ENCODE results near the gene BMPR1B.

The BMPR1B gene

GRCh38 chr4:94939791-94940519 lies 182.2 kb downstream of the BMPR1B start:
- no peak for TF ChIP-seq POLR2A (IDR thresholded peaks at IDR 0.05; ENCODE audit: low read depth, low read length)
- no peak for TF ChIP-seq POLR2AphosphoS5 (IDR thresholded peaks at IDR 0.05; ENCODE audit: low read depth, low read length)
- TF ChIP-seq TAF1 (IDR thresholded peaks at IDR 0.05; ENCODE audit: borderline replicate concordance, low read depth, low read length), result no peak
- FAIRE-seq (no peak), DNase-seq (ENCODE audit: insufficient read length) (no peak)

GRCh38 chr4:94940520-94940908 lies 182.8 kb downstream of the BMPR1B start:
- FAIRE-seq, result no peak
- no peak for TF ChIP-seq TAF1 (IDR thresholded peaks at IDR 0.05; ENCODE audit: borderline replicate concordance, low read depth, low read length)
- TF ChIP-seq POLR2AphosphoS5 (IDR thresholded peaks at IDR 0.05; ENCODE audit: low read depth, low read length), result no peak
- no peak for TF ChIP-seq POLR2A (IDR thresholded peaks at IDR 0.05; ENCODE audit: low read depth, low read length)
- no peak for DNase-seq (ENCODE audit: insufficient read length)

GRCh38 chr4:94941706-94942105 lies 184.0 kb downstream of the BMPR1B start:
- TF ChIP-seq POLR2A (IDR thresholded peaks at IDR 0.05; ENCODE audit: low read depth, low read length) (no peak), POLR2AphosphoS5 (IDR thresholded peaks at IDR 0.05; ENCODE audit: low read depth, low read length) (no peak), TAF1 (IDR thresholded peaks at IDR 0.05; ENCODE audit: borderline replicate concordance, low read depth, low read length) (no peak)
- FAIRE-seq (no peak), DNase-seq (ENCODE audit: insufficient read length) (no peak)

GRCh38 chr4:94944726-94945125 lies 187.0 kb downstream of the BMPR1B start:
- no peak for FAIRE-seq
- no peak for TF ChIP-seq POLR2AphosphoS5 (IDR thresholded peaks at IDR 0.05; ENCODE audit: low read depth, low read length)
- TF ChIP-seq POLR2A (IDR thresholded peaks at IDR 0.05; ENCODE audit: low read depth, low read length), result no peak
- TF ChIP-seq TAF1 (IDR thresholded peaks at IDR 0.05; ENCODE audit: borderline replicate concordance, low read depth, low read length), result no peak
- DNase-seq (ENCODE audit: insufficient read length), result no peak

- DNase-seq (ENCODE audit: insufficient read length) (no peak), FAIRE-seq (no peak)
- no peak for TF ChIP-seq TAF1 (IDR thresholded peaks at IDR 0.05; ENCODE audit: borderline replicate concordance, low read depth, low read length)
- TF ChIP-seq POLR2A (IDR thresholded peaks at IDR 0.05; ENCODE audit: low read depth, low read length), result no peak
- no peak for TF ChIP-seq POLR2AphosphoS5 (IDR thresholded peaks at IDR 0.05; ENCODE audit: low read depth, low read length)
Observed at GRCh38 chr4:94947681-94948108, 189.9 kb downstream of the BMPR1B start.

- DNase-seq (ENCODE audit: insufficient read length) (no peak), FAIRE-seq (no peak)
- TF ChIP-seq TAF1 (IDR thresholded peaks at IDR 0.05; ENCODE audit: borderline replicate concordance, low read depth, low read length) (no peak), POLR2A (IDR thresholded peaks at IDR 0.05; ENCODE audit: low read depth, low read length) (no peak), POLR2AphosphoS5 (IDR thresholded peaks at IDR 0.05; ENCODE audit: low read depth, low read length) (no peak)
Observed at GRCh38 chr4:94954251-94954650, 196.5 kb downstream of the BMPR1B start.

- no peak for DNase-seq (ENCODE audit: insufficient read length)
- FAIRE-seq, result no peak
- TF ChIP-seq TAF1 (IDR thresholded peaks at IDR 0.05; ENCODE audit: borderline replicate concordance, low read depth, low read length), result no peak
- TF ChIP-seq POLR2AphosphoS5 (IDR thresholded peaks at IDR 0.05; ENCODE audit: low read depth, low read length), result no peak
- TF ChIP-seq POLR2A (IDR thresholded peaks at IDR 0.05; ENCODE audit: low read depth, low read length), result no peak
Observed at GRCh38 chr4:94957030-94957429, 199.3 kb downstream of the BMPR1B start.

- DNase-seq (ENCODE audit: insufficient read length) (no peak), FAIRE-seq (no peak)
- TF ChIP-seq POLR2A (IDR thresholded peaks at IDR 0.05; ENCODE audit: low read depth, low read length) (no peak), TAF1 (IDR thresholded peaks at IDR 0.05; ENCODE audit: borderline replicate concordance, low read depth, low read length) (no peak), POLR2AphosphoS5 (IDR thresholded peaks at IDR 0.05; ENCODE audit: low read depth, low read length) (no peak)
Observed at GRCh38 chr4:94959307-94959706, 201.6 kb downstream of the BMPR1B start.

GRCh38 chr4:94960708-94961107 lies 203.0 kb downstream of the BMPR1B start:
- no peak for FAIRE-seq
- DNase-seq (ENCODE audit: insufficient read length), result no peak
- TF ChIP-seq POLR2AphosphoS5 (IDR thresholded peaks at IDR 0.05; ENCODE audit: low read depth, low read length), result no peak
- TF ChIP-seq TAF1 (IDR thresholded peaks at IDR 0.05; ENCODE audit: borderline replicate concordance, low read depth, low read length), result no peak
- no peak for TF ChIP-seq POLR2A (IDR thresholded peaks at IDR 0.05; ENCODE audit: low read depth, low read length)

- no peak for TF ChIP-seq POLR2A (IDR thresholded peaks at IDR 0.05; ENCODE audit: low read depth, low read length)
- no peak for TF ChIP-seq TAF1 (IDR thresholded peaks at IDR 0.05; ENCODE audit: borderline replicate concordance, low read depth, low read length)
- TF ChIP-seq POLR2AphosphoS5 (IDR thresholded peaks at IDR 0.05; ENCODE audit: low read depth, low read length), result no peak
- FAIRE-seq, result no peak
- DNase-seq (ENCODE audit: insufficient read length), result no peak
Observed at GRCh38 chr4:94961420-94961819, 203.7 kb downstream of the BMPR1B start.

GRCh38 chr4:94962484-94962883 lies 204.7 kb downstream of the BMPR1B start:
- no peak for TF ChIP-seq POLR2A (IDR thresholded peaks at IDR 0.05; ENCODE audit: low read depth, low read length)
- TF ChIP-seq TAF1 (IDR thresholded peaks at IDR 0.05; ENCODE audit: borderline replicate concordance, low read depth, low read length), result no peak
- TF ChIP-seq POLR2AphosphoS5 (IDR thresholded peaks at IDR 0.05; ENCODE audit: low read depth, low read length), result no peak
- FAIRE-seq (no peak), DNase-seq (ENCODE audit: insufficient read length) (no peak)

GRCh38 chr4:94965852-94966251 lies 208.1 kb downstream of the BMPR1B start:
- TF ChIP-seq TAF1 (IDR thresholded peaks at IDR 0.05; ENCODE audit: borderline replicate concordance, low read depth, low read length) (no peak), POLR2A (IDR thresholded peaks at IDR 0.05; ENCODE audit: low read depth, low read length) (no peak), POLR2AphosphoS5 (IDR thresholded peaks at IDR 0.05; ENCODE audit: low read depth, low read length) (no peak)
- DNase-seq (ENCODE audit: insufficient read length), result no peak
- no peak for FAIRE-seq

All from GM12892 (cell line).